HG03060 (cell line): ENCODE results near the gene DHDH.
"Not testable (repeated sequence)": the region's sequence is repeated elsewhere in the genome, so short reads cannot be mapped to it uniquely, and the experiment has no call there.

Experiments
- ATAC-seq: cut with Tn5 transposase; IDR thresholded peaks from one replicate; pipeline ENCODE4 v1.9.1; 2021; ENCODE audit warnings: low read depth, moderate number of reproducible peaks; ENCODE audit not compliant: unreplicated experiment

DHDH gene

DNA sequence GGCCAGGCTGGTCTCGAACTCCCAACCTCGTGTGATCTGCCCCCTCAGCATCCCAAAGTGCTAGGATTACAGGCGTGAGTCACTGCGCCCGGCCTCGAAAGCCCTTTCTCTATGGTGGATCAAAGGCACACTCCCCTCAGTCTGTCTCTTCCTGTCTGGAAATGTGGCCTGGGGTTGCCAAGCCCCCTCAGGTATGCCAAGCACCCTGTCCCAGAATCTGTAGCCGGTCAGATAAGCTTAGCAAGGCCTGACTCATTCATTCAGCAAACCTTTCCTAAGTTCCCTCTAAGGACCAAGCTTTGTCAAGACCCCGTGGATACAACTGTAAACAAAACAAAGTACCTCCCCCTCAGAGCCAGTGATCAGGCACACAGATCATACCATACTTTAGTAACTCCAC lies 19.3 kb upstream of the DHDH start:
- no peak for ATAC-seq

DNA sequence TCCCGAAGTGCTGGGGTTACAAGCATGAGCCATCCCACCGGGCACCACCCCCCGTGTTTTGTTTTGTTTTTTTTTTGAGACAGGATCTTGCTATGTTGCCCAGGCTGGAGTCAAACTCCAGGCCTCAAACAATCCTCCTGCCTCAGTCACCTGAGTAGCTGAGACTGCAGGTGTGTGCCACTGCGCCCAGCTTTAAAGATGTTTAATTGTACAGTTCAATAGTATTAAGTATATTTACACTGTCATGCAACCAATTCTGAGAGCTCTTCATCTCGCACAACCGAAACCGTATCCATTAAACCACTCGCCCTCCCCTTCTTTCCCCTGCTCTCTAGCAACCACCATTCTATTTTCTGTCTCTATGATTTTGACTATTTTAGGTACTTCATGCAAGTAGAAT lies 17.7 kb upstream of the DHDH start:
- no peak for ATAC-seq

DNA sequence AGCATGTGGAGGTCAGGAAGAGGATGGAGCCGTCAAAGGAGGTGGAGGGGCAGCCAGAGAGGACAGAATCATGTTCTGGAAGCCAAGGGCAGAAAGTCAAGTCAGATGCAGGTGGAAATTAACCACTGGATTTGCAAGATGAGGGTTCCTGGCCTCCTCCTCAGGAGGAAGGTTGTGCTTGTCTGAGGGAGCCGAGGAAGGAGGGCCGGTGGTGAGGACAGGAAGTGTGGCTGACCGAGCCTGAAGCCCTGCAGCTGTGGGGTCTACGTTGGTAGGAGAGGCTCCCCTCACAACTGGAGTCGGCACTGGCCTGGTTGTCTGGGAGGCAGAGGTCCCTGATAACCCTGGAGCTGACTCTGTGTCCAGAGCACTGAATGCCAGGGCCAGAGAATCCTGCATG lies 15.4 kb upstream of the DHDH start:
- ATAC-seq, result no peak

DNA sequence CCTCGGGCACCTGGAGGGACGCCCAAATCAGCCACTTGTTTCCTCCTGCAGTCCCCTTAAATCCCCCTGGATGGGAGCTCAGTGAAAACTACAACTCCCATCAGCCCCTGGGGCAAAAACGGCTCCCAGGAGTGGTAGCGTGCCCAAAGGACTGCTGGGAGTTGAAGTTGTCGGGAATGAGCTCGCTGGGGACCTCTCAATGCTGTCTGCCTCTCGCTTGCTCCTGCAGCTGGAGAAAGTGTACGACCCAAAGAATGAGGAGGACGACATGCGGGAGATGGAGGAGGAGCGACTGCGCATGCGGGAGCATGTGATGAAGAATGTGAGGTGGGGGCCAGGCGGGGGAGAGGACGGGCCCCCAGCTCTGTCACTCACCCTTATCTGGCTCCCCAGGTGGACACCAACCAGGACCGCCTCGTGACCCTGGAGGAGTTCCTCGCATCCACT lies 14.7 kb upstream of the DHDH start:
- ATAC-seq, result no peak

DNA sequence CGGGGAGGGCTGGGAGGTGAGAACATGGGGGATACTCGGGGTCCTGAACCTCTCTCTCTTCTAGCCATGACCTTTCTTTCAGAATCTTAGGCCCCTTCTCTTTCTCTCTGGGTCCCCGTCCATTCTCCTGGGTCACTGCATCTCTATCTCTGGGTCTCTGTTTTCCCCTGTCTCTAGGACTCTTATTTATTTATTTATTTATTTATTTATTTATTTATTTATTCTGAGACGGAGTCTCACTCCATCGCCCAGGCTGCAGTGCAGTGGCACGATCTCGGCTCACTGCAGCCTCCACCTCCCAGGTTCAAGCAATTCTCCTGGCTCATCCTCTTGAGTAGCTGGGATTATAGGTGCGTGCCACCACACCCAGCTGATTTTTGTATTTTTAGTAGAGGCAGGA lies 14.2 kb upstream of the DHDH start:
- not testable (repeated sequence) for ATAC-seq

DNA sequence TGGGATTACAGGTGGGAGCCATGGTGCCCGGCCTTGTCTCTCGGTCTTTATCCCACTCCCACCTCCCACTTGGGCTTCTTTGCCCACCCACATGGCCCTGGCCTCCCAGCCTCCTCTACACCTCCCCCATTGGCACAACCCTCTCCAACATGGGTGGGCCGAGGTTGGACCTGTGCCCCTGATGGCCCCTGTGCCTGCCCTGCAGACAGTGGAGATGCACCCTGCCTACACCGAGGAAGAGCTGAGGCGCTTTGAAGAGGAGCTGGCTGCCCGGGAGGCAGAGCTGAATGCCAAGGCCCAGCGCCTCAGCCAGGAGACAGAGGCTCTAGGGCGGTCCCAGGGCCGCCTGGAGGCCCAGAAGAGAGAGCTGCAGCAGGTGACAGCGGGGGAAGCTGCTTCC lies 12.6 kb upstream of the DHDH start:
- ATAC-seq, result no peak

DNA sequence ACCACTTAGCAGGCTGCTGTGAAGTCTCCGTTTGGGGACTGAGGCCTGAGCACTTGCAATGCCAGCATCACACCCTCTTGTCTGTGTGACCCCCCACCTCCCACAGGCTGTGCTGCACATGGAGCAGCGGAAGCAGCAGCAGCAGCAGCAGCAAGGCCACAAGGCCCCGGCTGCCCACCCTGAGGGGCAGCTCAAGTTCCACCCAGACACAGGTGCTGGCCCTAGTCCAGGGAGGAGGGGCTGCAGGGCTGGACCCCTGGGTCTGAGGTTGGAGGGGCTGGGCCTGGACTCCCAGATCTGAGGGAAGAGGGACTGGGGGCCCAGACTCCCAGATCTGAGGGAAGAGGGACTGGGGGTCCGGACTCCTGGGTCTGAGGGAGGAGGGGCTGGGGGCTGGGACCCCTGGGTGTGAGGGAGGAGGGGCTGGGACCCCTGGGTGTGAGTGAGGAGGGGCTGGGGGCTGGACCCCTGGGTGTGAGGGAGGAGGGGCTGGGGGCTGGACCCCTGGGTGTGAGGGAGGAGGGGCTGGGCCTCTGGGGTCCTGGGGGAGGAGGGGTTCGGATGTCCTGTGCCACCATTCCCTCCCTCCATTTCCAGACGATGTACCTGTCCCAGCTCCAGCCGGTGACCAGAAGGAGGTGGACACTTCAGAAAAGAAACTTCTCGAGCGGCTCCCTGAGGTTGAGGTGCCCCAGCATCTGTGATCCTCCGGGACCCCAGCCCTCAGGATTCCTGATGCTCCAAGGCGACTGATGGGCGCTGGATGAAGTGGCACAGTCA lies 11.6 kb upstream of the DHDH start:
- no peak for ATAC-seq

DNA sequence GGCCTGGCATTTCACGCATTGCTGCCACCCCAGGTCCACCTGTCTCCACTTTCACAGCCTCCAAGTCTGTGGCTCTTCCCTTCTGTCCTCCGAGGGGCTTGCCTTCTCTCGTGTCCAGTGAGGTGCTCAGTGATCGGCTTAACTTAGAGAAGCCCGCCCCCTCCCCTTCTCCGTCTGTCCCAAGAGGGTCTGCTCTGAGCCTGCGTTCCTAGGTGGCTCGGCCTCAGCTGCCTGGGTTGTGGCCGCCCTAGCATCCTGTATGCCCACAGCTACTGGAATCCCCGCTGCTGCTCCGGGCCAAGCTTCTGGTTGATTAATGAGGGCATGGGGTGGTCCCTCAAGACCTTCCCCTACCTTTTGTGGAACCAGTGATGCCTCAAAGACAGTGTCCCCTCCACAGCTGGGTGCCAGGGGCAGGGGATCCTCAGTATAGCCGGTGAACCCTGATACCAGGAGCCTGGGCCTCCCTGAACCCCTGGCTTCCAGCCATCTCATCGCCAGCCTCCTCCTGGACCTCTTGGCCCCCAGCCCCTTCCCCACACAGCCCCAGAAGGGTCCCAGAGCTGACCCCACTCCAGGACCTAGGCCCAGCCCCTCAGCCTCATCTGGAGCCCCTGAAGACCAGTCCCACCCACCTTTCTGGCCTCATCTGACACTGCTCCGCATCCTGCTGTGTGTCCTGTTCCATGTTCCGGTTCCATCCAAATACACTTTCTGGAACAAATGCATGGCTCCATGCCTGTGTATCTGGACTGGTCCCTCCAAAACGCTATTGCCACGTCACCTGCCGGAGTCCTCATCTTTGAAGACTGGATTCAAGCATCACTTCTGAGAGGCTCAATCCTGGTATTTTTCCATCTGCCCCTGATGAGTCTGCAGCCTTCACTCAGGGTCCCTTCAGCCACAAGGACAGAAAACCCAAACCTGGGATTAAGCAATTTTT lies 10.7 kb upstream of the DHDH start:
- no peak for ATAC-seq

DNA sequence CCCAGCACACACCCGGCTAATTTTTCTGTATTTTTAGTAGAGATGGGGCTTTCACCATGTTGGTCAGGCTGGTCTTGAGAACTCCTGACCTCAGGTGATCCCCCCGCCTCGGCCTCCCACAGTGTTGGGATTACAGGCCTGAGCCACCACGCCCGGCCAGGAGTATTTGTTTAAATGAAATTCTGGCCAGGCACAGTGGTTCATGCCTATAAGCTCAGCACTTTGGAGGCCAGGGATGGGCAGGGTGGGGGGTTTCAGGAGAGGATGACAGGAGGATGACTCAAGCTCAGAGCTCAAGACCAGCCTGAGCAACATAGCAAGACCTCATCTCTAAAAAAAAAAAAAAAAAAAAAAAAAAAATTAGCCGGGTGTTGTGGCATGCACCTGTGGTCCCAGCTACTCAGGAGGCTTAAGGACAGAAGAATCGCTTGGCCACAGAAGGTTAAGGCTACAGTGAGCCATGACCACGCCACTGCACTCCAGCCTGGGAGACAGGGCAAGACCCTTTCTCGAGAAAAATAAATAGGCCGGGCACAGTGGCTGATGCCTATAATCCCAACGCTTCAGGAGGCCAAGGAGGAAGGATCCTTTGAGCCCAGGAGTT lies 8.2 kb upstream of the DHDH start:
- ATAC-seq, result no peak

DNA sequence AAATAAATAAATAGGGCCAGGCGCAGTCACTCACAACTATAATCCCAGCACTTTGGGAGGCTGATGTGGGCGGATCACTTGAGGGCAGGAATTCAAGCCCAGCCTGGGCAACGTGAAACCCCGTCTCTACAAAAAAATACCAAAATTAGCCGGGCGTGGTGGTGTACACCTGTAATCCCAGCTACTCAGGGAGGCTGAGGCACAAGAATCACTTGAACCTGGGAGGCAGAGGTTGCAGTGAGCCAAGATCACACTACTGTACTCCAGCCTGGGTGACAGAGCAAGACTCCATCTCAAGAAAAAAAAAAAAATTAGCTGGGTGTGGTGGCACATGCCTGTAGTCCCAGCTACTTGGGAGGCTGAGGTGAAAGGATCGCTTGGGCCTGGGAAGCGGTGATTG lies 7.6 kb upstream of the DHDH start:
- ATAC-seq, result not testable (repeated sequence)

DNA sequence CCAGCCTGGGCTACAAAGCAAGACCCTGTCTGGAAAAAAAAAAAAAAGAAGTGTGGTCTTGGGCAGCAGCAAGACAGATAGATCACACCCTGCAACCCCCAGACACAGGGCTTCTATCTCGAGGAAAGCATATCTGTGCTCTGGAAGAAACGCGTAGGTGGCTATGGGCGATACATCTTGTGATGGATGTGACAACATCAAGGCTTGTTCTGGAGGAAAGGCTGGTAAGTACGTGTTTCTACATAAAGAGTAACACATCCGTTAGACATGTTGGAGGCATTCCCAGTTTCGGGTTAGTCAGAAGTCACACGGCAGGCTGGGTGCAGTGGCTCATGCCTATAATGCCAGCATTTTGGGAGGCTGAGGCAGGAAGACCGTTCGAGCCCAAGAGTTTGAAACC lies 6.6 kb upstream of the DHDH start:
- ATAC-seq, result no peak

DNA sequence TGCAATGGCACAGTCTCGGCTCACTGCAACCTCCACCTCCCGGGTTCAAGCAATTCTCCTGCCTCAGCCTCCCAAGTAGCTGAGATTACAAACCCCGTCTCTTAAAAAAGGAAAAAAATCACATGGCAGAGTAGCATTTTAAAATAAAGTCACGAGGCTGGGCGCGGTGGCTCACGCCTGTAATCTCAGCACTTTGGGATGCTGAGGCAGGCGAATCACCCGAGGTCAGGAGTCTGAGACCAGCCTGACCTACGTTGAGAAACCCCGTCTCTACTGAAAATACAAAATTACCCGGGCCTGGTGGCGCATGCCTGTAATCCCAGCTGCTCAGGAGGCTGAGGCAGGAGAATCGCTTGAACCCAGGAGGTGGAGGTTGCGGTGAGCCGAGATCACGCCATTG lies 5.8 kb upstream of the DHDH start:
- not testable (repeated sequence) for ATAC-seq

DNA sequence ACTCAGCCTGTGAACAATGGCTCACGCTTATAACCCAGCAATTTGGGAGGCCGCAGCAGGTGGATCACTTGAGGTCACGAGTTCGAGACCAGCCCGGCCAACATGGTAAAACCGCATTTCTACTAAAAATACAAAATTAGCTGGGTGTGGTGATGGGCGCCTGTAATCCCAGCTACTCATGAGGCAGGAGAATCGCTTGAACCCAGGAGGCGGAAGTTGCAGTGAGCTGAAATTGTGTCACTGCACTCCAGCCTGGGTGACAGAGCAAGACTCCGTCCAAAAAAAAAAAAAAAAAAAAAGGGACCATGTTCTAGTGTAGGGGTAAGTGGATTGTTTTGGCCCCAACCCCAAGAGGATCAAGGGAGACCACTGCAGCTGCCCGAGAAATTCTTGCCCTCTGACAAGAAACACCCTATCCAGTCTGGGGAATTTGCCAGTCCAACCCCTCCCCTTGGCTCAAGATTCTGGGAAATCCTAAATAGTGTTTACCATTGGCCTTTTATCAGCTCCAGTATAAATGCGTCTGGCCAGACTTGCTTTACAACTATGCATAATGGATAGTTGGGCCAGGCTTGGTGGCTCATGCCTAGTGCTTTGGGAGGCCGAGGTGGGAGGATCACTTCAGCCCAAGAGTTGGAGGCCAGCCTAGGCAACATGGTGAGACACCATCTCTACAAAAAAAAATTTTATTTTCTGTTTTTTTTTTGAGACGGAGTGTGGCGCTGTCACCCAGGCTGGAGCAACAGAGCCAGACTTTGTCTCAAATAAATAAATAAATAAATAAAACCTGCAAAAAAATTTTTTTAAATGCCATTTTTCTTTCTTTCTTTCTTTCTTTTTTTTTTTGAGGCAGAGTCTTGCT lies 5.1 kb upstream of the DHDH start:
- ATAC-seq, result no peak

DNA sequence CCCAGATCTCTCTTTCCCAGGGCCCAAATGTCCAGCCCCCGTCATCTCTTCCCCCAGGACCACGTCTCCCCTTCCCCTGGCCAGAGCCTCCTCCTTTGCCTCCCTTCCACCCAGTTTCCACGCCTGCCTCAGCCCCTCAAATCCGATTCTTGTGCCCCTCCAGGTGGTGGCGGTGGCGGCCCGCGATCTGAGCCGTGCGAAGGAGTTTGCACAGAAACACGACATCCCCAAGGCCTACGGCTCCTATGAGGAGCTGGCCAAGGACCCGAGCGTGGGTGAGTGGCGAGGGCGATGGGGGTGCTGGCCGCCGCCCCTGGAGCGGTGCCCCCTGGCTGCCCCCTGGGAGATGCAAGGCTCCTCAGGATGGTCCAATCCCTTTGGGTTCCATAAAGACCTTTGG lies 1.3 kb downstream of the DHDH start:
- no peak for ATAC-seq

DNA sequence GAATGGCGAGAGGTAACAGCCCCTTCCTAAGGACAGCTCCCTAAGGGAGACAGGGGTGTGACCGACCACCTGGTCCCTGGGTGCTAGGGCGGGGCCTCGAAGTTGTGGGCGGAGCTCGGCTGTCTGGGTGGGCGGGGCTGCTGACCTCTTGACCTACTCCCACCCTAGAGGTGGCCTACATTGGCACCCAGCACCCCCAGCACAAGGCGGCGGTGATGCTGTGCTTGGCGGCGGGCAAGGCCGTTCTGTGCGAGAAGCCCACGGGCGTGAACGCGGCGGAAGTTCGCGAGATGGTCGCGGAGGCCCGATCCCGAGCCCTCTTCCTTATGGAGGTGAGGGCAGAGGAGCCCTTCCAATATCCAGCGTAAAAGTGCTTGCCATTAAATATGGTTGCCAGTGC lies 2.4 kb downstream of the DHDH start:
- ATAC-seq, result no peak

DNA sequence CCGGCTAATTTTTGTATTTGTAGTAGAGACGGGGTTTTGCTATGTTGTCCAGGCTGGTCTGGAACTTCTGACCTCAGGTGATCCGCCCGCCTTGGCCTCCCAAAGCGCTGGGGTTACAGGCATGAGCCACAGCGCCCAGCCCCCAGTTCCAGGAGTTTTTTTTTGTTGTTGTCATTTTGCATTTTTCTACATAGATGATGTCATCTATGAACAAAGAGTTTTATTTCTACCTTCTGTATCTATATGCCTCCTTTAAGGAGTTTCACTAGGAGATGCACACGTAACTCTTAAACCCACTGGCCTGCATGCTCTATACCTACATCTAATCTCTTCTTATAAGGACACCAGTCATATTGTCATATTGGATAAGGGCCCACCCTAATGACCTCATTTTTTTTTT lies 4.8 kb downstream of the DHDH start:
- ATAC-seq, result no peak

DNA sequence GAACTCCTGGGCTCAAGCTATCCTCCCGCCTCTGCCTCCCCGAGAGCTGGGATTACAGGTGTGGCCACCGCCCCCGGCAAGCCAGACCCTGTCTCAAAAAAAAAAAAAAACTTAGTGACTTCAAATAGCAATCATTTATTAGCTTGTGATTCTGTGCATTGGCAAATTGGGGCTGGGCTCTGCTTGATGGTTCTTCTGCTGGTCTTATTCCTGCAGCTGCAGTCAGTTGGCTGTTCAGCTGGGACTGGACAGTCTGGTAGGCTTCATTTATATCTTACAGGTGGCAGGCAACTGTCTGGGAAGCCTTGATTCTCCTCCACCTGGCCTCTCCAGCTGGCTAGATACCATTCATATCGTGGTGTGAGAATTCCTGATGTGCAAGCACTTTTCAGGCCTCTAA lies 7.4 kb downstream of the DHDH start:
- no peak for ATAC-seq

DNA sequence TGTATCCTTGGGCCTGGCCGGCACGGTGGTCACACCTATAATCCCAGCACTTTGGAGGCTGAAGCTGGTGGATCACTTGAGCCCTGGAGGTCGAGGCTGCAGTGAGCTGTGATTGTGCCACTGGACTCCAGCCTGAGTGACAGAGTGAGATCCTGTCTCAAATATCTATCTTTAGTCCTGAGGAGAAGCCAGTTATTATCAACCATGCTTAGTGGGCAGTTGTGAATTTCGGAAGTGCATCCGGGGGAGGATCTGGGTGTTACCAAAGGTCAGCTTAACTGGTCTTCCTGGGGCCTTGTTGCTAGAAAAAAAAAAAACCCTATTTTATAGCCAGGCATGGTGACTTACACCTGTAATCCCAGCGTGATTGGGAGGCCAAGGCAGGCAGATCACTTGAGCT lies 9.6 kb downstream of the DHDH start:
- ATAC-seq, result no peak

DNA sequence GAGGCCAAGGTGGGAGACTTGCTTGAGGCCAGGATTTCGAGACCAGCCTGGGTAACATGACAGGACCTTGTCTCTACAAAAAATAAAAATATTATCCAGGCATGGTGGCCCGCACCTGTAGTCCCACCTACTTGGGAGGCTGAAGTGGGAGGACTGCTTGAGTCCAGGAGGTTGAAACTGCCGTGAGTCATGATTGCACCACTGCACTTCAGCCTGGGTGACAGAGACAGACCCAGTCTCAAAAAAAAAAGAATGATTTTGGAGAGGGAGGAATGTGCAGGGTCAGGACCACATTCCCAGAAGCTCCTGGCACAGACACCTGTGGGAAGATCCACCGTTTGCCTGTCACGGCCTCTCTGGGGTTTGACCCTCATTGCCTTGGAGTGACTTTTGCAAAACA lies 11.9 kb downstream of the DHDH start:
- no peak for ATAC-seq

DNA sequence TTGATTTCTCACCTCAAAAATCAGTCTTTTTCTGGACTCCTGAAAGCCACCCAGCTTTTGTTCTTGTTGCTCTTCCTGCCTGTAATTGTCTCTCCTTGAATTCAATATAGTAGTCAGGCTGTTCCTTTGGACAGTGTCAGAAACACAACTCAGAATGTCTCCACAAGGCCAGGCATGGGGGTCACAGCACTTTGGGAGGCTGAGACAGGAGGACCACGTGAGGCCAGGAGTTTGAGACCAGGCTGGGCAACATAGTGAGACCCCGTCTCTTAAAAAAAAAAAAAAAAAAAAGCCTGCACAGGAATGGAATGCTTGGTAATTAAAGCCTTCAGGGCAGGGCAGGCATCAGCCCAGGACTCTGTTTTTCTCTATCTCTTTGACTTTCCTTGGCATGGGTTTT lies 12.3 kb downstream of the DHDH start:
- ATAC-seq, result no peak
